HTERT RPE-1 (cell line): ENCODE results near the gene BIN1.

Experiments used
- in situ Hi-C: fragments of 300-500 bp; cut with MboI; formaldehyde crosslinking; loops from 4 replicates; pipeline ENCODE4 v1.14.3; 2020; ENCODE audit warnings: low sequenced_read_pairs

Gene BIN1

DNA sequence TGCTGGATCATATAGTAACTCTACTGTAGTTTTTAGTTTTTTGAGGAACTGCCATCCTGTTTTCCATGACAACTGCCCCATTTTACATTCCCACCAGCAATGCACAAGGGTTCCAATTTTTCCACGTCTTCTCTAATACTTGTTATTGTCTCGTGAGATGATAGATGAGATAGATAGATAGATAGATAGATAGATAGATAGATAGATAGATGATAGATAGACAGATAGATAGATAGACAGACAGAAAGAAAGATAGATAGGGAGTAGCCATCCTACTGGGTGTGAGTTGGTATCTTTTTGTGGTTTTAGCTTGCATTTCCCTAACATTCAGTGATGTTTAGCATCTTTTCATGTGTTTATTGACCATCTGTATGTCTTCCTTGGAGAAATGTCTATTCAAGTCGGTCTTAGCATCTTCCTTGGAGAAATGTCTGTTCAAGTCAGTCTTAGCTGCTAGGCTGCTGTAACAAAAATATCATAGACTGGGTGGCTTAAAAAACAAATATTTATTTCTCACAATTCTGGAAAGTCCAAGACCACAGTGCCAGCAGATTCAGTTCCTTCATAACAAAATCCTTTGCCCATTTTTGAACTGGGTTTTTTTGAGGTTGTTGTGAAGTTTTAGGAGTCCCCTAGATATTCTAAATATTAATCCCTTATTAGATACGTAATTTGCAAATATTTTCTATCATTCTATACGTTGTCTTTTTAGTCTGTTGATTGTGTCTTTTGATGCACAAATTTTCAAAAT is 98.5 kb downstream of the BIN1 start:
- in situ Hi-C loops = no loop called here

DNA sequence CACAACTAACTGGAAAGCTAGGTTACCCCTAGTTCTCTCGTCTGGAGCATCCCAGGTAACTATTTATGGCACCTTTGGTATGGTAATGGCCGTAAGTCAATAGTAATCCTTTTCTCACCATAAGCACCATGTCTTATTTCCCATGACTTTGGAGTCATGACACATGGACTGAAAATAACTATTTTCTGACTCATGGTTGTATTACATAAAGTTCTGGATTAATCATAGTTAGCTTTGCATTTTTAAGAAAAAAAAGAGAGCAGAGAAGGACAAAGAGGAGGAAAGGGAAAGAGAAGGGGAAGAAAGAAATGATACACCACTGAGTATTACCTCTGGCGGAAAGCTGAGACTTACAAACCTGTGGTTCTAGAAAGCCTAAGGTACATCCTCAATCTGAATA is 99.3 kb downstream of the BIN1 start:
- in situ Hi-C loops = no loop called here

DNA sequence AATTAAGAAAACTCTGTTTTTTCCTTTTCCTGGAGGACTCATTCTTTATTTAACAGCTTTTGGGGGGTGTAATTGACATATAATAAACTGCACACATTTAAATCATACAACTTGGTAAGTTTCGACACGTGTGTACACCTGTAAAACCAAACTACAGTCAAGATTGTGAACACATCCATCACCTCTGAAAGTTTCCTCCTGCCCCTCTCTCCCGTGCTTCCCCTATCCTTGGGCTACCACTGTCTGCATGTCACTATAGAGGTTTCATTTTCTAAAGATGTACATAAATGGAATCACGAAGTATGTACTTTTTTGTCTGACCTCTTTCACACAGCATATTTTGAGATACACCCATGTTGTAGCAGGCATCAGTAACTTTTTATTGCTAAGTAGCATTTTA is 100.0 kb downstream of the BIN1 start:
- in situ Hi-C loops = no loop called here

DNA sequence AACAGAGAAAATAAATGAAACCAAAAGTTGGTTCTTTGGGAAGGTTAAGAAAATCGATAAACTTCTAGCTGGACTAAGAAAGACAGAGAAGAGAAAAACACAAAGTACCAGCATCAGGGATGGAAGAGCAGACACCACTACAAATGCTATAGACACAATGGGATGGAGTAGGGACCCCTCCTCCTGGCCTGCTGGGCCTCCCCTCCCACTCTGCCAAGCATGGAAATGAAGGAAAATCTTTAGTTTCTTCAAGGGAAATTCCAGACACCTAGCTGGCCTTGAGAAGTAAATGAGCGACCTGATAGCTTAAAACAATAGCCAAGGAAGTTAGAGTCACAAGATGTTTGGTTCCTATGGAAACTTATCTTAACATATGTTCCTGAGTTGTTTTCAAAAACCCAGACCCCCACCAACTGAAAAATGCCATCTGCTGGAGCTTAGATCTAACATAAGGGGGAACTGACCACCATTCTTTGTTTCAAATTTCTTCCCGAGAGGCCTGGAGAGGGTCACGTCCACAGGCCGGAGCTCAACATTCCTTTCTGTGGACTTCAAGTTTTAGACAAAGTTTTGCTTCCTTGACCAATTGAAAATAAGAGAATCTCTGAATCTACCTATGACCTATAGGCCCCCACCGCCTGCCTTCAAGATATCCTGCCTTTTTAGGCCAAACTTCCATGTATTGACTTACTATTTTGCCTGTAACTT is 101.9 kb downstream of the BIN1 start:
- in situ Hi-C loops = no loop called here

DNA sequence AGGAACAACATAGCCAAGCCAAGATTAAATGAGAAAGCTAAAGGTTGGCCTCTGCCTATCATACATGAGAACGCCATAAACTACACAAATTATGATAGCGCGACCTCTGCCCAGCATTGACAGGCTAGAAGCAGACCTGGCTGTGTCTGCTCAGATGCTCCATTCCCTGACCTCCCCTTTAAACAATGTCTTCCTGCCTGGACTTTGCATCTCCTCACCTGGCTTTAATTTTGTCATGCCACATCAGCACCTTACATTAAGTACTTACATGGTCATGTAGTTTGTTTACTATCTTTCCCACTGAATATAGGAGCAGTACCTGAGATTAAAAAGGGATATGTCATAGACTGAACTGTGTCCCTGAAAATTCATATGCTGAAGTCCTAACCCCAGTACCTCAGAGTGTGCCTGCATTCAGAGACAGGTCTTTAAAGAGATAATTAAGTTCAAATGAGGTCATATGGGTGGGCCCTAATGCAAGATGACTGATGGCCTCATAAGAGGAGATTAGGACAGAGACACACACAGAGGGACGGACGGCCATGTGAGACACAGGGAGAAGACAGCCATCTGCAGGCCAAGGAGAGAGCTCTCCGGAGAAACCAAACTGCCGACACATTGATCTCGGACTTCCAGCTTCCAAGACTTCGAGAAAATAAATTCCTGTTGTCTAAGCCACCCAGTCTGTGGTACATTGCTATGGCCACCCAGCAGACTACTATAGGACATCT is 103.7 kb downstream of the BIN1 start:
- in situ Hi-C loops = no loop called here

DNA sequence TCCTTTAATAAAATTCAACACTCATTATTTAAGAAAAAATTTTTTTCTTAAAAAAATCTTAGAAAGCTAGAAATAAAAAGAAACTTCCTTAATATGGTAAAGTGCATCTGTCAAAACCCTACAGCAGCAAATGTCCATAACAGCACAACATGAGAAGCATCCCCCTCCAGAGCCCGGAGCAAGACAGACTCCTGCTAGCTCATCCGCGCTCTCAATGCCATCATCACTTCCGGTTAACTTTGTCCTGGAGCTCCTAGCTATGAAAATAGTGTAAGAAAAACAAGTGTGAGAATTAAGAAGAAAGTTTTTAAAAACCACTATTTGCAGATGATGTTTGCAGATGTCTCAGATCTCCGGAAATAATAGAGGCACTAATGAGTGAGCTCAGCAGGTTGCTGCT is 105.2 kb downstream of the BIN1 start:
- in situ Hi-C loops = no loop called here

DNA sequence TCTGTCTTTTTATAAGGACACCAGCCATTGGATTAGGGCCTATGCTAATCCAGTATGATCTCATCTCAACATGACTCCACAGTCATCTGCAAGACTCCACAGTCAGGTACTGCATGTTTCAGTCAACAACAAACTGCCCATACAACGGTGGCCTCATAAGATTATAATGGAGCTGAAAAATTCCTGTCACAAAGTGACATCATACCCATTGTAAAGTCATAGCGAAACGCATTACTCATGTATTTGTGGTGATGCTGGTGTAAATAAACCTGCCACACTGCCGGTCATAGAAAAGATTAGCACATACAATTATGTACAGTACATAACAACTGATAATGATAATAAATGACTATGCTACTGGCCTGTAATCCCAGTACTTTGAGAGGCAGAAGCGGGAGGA is 106.0 kb downstream of the BIN1 start:
- in situ Hi-C loops = no loop called here

DNA sequence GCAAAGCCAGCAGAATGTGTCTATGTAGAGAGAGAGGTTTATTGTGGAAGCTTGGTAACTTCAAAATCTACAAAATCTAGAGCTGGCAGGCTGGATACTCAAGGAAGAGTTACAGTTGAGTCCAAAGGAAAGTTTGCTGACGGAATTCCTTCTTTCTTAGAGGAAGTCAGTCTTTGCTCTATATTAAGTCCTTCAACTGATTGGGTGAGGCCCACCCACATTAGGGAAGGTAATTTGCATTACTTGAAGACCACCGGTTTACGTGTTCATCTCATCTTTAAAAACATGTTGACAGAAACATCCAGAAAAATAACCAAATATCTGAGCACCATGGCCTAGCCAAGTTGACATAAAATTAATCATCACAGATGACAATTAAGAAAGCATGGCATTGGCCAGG is 106.8 kb downstream of the BIN1 start:
- in situ Hi-C loops = no loop called here

DNA sequence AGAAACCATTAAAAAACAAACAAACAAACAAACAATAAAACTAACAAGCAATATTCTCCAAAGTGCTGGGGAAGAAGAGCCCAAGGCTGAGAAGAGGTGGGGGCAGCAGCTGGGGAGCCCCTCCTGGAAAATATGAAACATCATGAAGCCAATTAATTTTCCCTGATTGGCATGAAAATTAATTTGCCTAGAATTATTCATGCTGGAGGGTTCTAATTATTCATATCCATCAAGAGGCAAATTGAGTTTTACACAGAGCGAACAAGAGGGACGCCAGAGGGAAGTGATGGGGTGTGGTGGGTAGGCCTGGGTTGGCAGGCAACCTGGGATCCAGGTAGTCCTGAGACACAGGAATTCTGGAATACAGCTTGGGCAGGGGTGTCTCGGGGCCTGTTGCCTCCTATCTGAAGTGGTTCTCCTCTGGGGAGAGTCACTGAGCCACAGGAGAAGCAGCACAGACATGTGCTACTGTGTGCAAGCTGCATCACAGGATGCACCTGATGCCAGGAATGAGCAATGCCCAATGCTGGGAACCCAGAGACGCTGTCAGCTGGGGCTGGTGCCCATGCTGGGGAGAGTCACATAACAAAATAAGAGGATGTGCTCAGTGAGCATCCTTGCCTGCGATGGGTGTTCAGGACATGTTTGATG is 107.7 kb downstream of the BIN1 start:
- in situ Hi-C loops = no loop called here

DNA sequence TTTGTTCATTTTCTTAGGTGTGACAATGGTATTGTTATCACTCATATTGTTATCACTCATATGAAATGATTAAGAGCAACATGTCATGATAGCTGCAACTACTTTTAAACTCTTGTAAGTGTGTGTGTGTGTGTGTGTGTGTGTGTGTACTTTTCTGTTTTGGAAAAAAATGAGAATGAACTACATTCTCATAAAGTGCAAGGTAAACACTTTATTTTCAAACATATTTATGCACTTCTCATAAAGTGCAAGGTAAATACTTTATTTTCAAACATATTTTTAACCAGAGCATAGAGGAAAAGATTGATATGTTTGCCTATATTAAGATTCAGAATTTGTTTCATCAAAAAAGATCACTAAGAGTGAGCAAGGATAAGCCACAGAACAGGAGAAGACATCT is 108.5 kb downstream of the BIN1 start:
- in situ Hi-C loops = no loop called here
